Activated T-helper 17 cell treated with anti-CD3 and anti-CD28 coated beads, Interleukin-2, amount 50 U/mL, for 72 hours (primary cell): ENCODE results near the gene SHPK. TPM values are rescaled to one million over a fixed set of nuclear protein-coding genes. Genes with fewer than 3 reads are reported as not detected.

Source experiments
- ATAC-seq: fragments of 150-1000 bp; cut with Tn5 transposase; replicated peaks from 2 replicates; pipeline ENCODE4 v1.10.0; 2021; ENCODE audit warnings: mild to moderate bottlenecking, moderate library complexity
- H3K27ac Mint-ChIP-seq: one replicate; pipeline ENCODE4 v1.8.0; 2022; ENCODE audit warnings: mixed read lengths
- H3K27me3 Mint-ChIP-seq: one replicate; pipeline ENCODE4 v1.8.0; 2022; ENCODE audit warnings: mixed read lengths
- H3K36me3 Mint-ChIP-seq: one replicate; pipeline ENCODE4 v1.8.0; 2022; ENCODE audit warnings: low read depth, mild to moderate bottlenecking, mixed read lengths
- H3K4me1 Mint-ChIP-seq: one replicate; pipeline ENCODE4 v1.8.0; 2022; ENCODE audit warnings: mixed read lengths
- H3K4me3 Mint-ChIP-seq: one replicate; pipeline ENCODE4 v1.8.0; 2022; ENCODE audit warnings: mild to moderate bottlenecking, mixed read lengths
- H3K9me3 Mint-ChIP-seq: one replicate; pipeline ENCODE4 v1.8.0; 2022; ENCODE audit warnings: mixed read lengths
- total RNA-seq, 2 donors: library from RNA; stranded (reverse); gene quantifications; one replicate each; pipeline ENCODE4 v1.2.3, GENCODE V29; 2022

Gene SHPK
- total RNA-seq, 2 donors from 2014 or later, result 10.0 to 12.3 TPM

DNA sequence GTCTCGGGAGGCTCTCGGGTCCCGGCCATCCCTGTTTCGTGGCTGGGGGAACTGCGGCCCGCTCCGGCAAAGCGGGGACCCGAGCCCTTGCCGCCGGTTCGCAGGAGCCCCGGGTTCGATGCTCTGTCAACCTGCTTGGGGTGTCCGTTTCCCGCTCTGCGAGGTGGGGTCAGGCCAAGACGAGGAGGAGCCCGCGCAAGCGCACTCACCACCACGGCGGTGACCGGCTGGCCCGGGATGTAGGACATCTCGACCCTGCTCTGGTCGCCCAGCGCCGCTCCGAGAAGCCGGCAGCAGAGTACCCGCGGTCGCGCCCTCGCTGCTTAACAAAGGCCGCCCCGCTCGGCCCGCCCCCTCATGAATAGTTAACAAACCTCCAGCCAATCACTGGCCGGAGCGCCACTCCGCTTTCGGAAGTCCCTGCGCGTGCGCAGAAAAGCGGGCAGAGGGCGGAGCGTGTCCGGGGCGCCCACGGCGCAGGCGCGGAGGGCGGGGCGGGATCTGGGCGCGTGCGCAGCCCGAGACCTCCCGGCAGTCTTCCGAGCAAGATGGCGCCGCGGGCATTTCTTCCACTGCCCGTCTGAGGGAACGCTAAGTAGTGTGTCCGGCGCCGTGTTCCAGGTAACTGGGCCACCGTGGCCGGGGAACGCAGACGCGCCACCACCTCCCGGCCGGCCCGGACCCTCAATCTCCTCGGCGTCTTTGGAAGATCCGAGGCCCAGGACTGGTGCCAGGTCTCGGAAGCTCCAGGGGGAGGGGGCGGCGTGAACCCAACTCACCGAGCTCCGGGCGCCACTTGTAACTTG is 32.4 kb upstream of the SHPK start, which contains the start of the genes EMC6 and TAX1BP3:
TSS of gene EMC6 (plus strand) at position 534 of the 806 bp plus-strand sequence. CDS start 335 bp downstream, outside the sequence.
TSS of gene TAX1BP3 (minus strand) at position 300 of the 806 bp plus-strand sequence. CDS start at position 248, 52 bp downstream.
- Mint-ChIP-seq H3K9me3 (no peaks in the 10 kb centered on the region), H3K4me1 (peaks cover 9% of the 10 kb centered on the region), H3K27me3 (no peaks in the 10 kb centered on the region), H3K27ac (peak within 1 kb of the TSS; percentile 93), H3K4me3 (peak within 1 kb of the TSS; percentile 93), H3K36me3 (peaks cover 36% of the 10 kb centered on the region)
- peak; percentile 98 for ATAC-seq

DNA sequence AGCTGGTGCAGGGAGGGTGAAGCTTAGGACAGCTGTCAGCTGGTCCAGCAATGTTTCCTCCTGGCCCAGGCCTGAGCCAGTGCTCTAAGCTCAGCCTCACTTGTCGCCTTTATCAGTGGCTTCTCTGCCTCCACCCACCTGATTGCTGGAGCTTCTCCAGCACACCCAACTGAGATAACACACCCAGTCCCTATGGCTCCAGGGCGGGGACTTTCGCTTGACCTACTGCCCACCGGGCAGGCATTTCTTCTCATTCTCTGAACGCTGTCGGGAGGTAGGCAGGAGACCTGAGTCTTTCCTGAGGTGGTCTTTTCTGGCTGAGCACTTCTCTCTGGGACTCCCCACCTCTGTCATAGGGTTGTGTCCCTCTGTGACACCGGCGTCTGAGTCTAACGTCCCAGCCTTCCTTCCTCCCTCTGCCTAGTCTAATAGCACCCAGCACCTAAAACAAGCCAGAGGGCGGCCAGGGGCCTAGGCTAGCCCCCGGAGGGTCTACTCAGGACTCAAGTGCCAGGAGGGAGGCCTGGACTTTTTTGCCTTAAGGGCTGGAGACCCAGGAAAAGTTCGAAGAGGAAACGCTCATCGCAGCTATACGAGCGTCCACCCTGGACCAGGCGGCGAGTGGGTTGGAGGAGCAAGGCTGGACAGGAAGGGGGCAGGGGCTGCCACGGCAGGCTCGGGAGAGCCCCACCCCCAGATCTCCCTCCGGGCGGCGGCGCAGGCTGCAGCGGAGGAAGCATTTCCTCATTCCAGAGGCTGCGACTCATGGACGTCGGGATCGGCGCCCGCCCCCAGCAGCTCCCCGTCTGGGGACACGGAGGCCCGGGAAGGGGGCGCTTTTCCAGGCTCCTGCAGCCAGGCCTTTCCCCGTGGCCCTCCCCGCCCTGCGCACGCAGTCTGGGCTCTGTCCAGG is 31.6 kb upstream of the SHPK start:
- peak overlapping the region; percentile 93 for H3K4me3 Mint-ChIP-seq
- peak; percentile 18 for ATAC-seq
- H3K36me3 Mint-ChIP-seq, result peaks cover 29% of the 10 kb centered on the region
- no peaks in the 10 kb centered on the region for H3K9me3 Mint-ChIP-seq
- peaks cover 9% of the 10 kb centered on the region for H3K4me1 Mint-ChIP-seq
- no peaks in the 10 kb centered on the region for H3K27me3 Mint-ChIP-seq
- peak overlapping the region; percentile 50 for H3K27ac Mint-ChIP-seq

DNA sequence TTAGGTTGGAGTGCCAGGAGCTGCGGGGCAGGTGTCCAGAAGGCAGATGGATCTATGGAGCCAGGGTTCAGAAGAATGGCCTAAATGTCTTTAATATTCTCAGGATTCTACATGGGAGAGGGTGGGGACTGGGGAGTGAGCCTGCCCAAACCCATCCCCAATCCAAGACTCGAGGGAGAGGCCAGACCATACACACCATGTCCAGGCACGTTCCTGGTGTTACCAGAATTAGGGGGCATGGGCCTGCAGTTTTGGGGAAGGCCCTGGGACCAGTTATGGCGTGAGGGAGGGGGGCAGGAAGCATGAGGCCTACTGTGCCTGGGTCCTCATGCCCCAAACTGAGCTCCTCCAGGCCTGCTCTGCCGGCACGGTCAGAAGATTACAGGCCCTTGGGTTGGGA is 30.5 kb upstream of the SHPK start:
- peak overlapping the region; percentile 93 for H3K4me3 Mint-ChIP-seq
- peaks cover 23% of the 10 kb centered on the region for H3K36me3 Mint-ChIP-seq
- H3K27me3 Mint-ChIP-seq, result no peaks in the 10 kb centered on the region
- no peaks in the 10 kb centered on the region for H3K9me3 Mint-ChIP-seq
- H3K4me1 Mint-ChIP-seq, result peaks cover 9% of the 10 kb centered on the region
- H3K27ac Mint-ChIP-seq, result peak overlapping the region; percentile 67
- no peak for ATAC-seq

DNA sequence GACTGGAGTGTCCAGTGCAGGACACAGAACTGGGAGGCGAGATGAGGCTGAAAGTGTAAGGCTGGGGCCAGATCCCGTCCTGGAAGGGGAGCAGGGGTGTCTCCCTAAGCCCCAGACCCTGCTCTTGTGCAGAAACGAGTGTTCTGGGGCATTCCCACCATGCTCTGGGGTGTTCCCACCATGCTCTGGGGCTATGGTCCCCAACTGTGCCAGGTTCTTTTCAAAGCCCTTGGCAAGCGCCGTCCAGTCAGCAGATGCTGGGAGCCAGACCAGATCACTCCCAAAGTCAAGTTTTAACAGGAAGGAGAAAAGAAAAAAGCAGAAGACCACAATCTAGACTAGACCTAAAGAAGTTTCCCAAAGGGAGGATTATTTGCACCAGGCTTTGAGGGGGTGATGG is 29.8 kb upstream of the SHPK start:
- no peaks in the 10 kb centered on the region for H3K9me3 Mint-ChIP-seq
- peak overlapping the region; percentile 67 for H3K27ac Mint-ChIP-seq
- peak overlapping the region; percentile 48 for H3K4me3 Mint-ChIP-seq
- H3K27me3 Mint-ChIP-seq, result no peaks in the 10 kb centered on the region
- peaks cover 17% of the 10 kb centered on the region for H3K36me3 Mint-ChIP-seq
- ATAC-seq, result no peak
- peaks cover 9% of the 10 kb centered on the region for H3K4me1 Mint-ChIP-seq

DNA sequence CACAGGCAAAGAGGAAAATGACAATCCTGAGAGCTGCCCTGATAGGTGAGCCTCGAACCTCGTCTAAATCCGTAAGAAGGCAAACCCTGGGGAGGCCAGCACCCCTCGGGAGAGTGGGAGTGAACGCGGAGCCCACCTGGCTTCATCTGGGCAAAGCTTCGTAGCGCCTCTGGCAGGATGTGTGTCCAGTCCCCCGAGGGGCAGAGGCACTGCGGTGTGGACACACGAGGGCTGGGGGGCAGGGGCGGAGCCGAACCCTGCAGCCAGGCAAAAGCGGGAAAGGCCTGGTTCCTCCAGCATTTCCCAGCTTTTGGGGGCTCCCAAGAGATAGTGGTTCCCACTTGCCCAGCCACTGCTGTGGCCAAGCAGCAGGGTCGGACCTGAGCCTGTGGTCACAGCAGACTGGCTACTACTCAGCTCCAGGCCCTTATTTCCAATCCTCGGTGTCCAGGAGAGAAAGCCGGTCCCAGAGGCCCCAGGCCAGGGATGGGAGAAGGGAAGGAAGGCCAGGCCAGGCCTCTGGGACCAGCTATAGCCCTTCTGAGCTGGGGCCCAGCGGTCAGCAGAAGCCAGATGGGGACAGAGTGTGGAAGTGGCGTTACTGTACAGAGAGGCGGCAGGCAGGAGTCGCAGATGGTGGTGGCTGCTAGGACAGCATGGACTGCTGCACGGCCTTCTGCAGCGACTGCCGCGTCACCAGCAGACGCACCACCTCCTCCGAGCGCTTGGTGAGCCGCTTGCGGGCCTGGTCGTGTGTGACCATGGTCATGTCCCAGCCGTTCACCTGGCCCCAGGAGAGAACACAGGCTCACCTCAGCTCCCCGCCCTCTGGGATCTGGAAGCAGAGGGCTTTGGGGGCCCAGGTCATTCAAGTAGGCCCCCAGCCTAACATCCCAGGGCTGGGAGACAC is 27.3 kb upstream of the SHPK start:
- no peak overlapping the region for H3K27ac Mint-ChIP-seq
- H3K27me3 Mint-ChIP-seq, result no peaks in the 10 kb centered on the region
- no peaks in the 10 kb centered on the region for H3K9me3 Mint-ChIP-seq
- peaks cover 9% of the 10 kb centered on the region for H3K4me1 Mint-ChIP-seq
- no peak overlapping the region for H3K4me3 Mint-ChIP-seq
- no peak for ATAC-seq
- no peaks in the 10 kb centered on the region for H3K36me3 Mint-ChIP-seq

DNA sequence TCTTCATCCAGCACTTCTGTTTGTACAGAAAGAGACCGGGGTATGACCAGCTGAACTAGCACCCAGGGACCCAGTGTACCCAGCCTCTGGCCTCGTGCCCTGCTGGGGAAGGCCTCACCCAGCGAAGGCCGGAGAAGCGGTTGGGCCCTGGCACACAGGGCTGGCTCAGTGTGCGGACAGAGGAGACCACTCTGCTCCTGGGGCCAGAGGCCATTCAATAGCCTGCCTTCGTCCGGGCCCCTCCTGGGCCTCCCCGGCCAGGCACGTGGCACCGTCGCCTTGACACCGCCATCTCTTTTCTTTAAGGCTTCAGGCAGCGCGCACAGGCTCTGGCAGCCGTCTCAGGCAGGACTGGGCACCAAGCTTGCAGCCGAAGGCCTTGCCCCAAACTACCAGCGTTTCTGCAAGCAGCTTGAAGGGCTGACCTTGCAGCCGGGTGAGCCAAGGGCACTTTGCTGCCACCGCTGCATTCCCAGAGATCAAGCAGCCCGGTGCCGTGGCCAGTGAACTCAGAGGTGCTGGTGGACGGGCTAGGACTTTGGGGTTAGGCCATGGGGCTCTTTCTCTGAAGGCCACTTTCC is 24.4 kb upstream of the SHPK start:
- no peaks in the 10 kb centered on the region for H3K36me3 Mint-ChIP-seq
- no peak overlapping the region for H3K4me3 Mint-ChIP-seq
- H3K4me1 Mint-ChIP-seq, result peaks cover 4% of the 10 kb centered on the region
- H3K9me3 Mint-ChIP-seq, result no peaks in the 10 kb centered on the region
- ATAC-seq, result no peak
- no peak overlapping the region for H3K27ac Mint-ChIP-seq
- no peaks in the 10 kb centered on the region for H3K27me3 Mint-ChIP-seq

DNA sequence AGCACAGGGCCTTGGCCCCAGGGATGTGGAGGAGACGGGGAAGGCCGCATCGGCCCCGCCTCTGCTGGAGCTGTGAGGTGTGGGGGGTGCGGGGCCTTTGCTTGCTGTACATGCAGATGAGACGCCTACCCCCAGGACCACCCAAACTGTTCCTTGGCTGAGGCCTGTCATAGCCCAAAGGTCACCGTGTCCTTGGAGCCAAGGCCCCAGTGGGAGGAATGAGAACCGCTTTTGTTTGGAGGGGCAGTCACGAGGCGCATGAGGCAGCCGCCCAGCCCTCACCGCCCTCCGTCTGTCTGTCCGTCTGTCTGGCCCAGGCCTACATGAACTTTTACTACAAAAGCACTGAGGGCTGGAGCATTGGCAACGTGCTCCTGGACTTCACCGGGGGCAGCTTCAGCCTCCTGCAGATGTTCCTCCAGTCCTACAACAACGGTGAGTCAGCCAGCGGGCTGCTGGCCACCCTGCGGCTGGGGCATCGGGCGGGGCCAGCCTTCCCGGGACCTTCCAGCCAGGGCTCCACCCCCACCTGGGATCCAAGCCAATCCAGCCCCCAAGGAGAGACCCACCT is 23.6 kb upstream of the SHPK start:
- Mint-ChIP-seq H3K9me3 (no peaks in the 10 kb centered on the region), H3K27ac (no peak overlapping the region)

DNA sequence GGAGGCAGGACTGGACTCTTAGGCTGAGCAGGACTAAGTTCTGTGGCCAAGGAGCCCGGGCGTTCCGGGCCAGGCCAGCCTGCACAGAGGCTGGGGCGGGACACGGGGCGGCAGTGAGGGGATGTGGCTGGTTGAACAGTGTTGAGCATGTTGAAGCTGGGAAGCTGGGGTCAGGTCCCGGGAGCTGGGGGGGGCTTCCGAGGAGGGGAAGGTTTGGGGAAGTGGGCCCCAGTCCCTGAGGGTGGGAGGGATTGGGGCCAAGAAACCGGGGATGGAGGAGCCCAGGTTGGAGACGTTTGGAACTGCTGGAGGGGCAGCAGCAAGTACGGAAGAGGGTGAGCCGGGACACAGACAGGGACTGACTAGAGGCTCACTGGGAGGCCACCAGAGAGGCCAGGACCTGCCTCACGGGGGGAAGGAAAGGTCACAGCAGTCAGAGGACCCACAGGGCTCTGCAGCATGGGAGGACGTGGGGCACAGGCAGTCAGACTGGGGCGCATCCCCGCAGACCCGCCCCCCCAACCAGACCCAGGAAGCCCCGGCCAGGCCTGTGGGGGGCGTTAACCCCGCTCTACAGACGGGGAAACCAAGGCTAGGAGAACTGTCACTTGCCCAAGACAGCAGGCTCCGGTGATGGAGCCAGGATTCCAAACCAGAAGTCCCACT is 22.9 kb upstream of the SHPK start:
- no peaks in the 10 kb centered on the region for H3K36me3 Mint-ChIP-seq
- H3K9me3 Mint-ChIP-seq, result no peaks in the 10 kb centered on the region
- ATAC-seq, result no peak
- no peak overlapping the region for H3K27ac Mint-ChIP-seq
- H3K27me3 Mint-ChIP-seq, result no peaks in the 10 kb centered on the region
- no peaks in the 10 kb centered on the region for H3K4me1 Mint-ChIP-seq
- no peak overlapping the region for H3K4me3 Mint-ChIP-seq

More for the DNA sequence above, 23.6 kb upstream of the SHPK start:
- Mint-ChIP-seq H3K36me3 (no peaks in the 10 kb centered on the region), H3K4me1 (no peaks in the 10 kb centered on the region), H3K27me3 (no peaks in the 10 kb centered on the region), H3K4me3 (no peak overlapping the region)
- no peak for ATAC-seq

DNA sequence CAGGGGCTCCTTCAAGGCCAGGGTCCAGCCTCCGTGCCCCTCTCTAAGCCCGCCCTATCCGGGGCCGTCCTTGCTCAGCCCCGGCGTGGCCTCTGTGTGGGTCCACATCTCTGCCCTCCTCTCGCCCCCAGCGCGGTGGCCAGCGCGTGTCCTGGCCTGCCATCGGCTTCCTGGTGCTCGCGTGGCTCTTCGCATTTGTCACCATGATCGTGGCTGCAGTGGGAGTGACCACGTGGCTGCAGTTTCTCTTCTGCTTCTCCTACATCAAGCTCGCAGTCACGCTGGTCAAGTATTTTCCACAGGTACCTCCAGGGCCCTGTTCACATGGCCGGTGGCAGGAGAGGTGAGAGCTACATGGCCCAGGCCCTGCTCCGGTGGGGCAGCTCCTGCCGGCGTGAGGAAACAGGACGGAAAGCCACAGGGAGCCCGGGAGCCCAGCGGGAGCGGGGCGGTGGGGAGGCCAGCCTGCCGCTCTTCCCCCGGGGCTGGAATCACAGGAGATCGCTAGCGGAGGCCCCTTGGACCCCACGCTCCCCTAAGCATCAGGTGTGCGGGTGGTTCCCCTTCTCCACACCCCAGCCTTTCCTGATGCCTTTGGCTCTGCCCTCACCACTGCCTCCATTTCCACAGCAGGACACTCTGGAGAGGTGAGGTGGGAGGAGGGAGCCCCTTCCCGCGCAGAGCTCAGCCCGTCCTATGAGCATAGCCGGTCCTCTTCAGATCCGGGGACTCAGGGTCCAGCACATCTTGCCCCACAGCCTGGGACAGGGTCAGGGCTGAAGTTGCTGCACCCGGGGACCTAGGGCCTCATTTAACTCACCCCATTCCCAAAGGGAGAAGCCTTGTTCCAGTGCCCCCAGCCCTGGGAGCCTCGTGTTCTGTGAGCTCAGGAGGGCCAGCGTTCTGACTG is 22.1 kb upstream of the SHPK start:
- no peak overlapping the region for H3K4me3 Mint-ChIP-seq
- no peaks in the 10 kb centered on the region for H3K4me1 Mint-ChIP-seq
- no peaks in the 10 kb centered on the region for H3K9me3 Mint-ChIP-seq
- no peak for ATAC-seq
- H3K36me3 Mint-ChIP-seq, result no peaks in the 10 kb centered on the region
- no peaks in the 10 kb centered on the region for H3K27me3 Mint-ChIP-seq
- H3K27ac Mint-ChIP-seq, result no peak overlapping the region

DNA sequence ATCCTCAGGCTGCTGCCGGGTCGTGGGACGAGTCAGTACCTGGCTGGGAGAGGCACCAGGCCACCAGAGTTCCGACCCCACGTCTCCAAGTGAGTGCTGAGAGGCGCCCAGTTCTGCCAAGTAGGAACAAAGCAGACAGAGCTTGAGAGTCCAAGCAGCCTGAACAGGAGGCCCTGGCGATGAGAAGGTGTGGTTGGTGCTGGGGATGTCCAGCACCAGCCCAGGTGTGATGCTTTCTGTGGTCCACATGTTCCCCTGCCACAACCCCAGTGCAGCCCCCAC is 21.5 kb upstream of the SHPK start:
- no peaks in the 10 kb centered on the region for H3K9me3 Mint-ChIP-seq
- no peak for ATAC-seq
- H3K4me1 Mint-ChIP-seq, result no peaks in the 10 kb centered on the region
- H3K27me3 Mint-ChIP-seq, result no peaks in the 10 kb centered on the region
- H3K4me3 Mint-ChIP-seq, result no peak overlapping the region
- H3K36me3 Mint-ChIP-seq, result peaks cover 2% of the 10 kb centered on the region
- H3K27ac Mint-ChIP-seq, result no peak overlapping the region

DNA sequence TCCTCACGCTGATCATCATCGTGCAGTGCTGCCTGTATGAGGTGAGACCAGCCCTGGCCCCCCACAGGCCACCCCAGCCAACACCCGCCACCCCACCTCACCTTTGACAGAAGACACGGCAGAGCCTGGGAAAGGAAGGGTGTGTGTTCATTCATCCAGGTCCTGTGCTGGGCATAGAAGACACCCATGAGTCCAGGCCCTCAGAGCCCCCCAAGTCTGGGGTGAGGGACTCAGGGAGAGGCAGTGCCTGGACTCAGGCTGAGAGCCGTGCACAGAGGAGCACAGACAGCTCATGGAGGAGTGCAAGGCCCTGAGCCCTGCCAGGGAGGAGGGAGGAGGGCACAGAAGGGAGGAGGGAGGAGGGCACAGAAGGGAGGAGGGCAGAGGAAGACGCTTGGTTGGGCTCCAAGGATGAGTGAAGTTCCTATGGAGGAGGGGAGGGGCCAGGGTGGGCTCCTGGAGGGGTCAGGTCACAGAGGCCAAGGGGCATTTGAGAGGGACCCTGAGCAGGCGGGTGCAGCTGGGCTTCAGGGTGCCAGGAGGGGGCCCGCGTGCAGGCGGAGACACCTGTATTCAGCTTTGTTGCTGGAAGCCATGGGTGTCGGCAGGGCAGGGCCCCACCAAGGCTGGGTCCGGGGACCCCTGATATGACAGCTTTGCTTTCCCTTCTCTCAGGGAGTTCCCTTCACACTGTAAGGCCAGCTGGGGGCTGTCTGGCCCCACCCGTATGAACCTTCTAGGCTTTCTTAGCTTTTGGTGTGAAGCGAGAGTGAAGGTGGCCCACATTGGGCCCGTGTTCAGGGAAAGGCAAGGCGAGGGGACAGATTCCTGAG is 20.9 kb upstream of the SHPK start:
- no peaks in the 10 kb centered on the region for H3K9me3 Mint-ChIP-seq
- no peaks in the 10 kb centered on the region for H3K27me3 Mint-ChIP-seq
- H3K27ac Mint-ChIP-seq, result no peak overlapping the region
- H3K4me1 Mint-ChIP-seq, result no peaks in the 10 kb centered on the region
- peaks cover 7% of the 10 kb centered on the region for H3K36me3 Mint-ChIP-seq
- no peak overlapping the region for H3K4me3 Mint-ChIP-seq
- ATAC-seq, result no peak

DNA sequence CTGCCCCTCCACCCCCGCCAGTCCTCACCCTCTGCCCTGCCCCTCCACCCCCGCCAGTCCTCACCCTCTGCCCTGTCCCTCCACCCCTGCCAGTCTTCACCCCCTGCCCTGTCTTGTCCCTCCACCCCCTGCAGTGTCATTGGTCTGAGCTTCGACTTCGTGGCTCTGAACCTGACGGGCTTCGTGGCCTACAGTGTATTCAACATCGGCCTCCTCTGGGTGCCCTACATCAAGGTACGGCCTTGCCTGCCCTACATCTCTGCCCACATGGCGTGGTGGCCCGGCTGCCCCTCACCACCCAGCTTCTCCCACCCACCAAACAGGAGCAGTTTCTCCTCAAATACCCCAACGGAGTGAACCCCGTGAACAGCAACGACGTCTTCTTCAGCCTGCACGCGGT is 20.3 kb upstream of the SHPK start:
- no peak overlapping the region for H3K27ac Mint-ChIP-seq
- H3K4me3 Mint-ChIP-seq, result no peak overlapping the region
- H3K27me3 Mint-ChIP-seq, result no peaks in the 10 kb centered on the region

More for the DNA sequence above, 20.3 kb upstream of the SHPK start:
- H3K36me3 Mint-ChIP-seq, result peaks cover 10% of the 10 kb centered on the region
- no peaks in the 10 kb centered on the region for H3K4me1 Mint-ChIP-seq
- H3K9me3 Mint-ChIP-seq, result no peaks in the 10 kb centered on the region
- no peak for ATAC-seq
